Activated CD8-positive, alpha-beta memory T cell treated with anti-CD3 and anti-CD28 coated beads for 48 hours (primary cell): ENCODE results near the gene PCBP2.
"Not testable (repeated sequence)": the region's sequence is repeated elsewhere in the genome, so short reads cannot be mapped to it uniquely, and the experiment has no call there.

ENCODE experiments used
- DNase-seq, 3 experiments: peaks; one replicate each; pipeline ENCODE4 v3.0.0-alpha.2; 2020; ENCODE audit warnings: low read depth in 2 of 3, low spot score in 2 of 3

PCBP2 gene

DNA sequence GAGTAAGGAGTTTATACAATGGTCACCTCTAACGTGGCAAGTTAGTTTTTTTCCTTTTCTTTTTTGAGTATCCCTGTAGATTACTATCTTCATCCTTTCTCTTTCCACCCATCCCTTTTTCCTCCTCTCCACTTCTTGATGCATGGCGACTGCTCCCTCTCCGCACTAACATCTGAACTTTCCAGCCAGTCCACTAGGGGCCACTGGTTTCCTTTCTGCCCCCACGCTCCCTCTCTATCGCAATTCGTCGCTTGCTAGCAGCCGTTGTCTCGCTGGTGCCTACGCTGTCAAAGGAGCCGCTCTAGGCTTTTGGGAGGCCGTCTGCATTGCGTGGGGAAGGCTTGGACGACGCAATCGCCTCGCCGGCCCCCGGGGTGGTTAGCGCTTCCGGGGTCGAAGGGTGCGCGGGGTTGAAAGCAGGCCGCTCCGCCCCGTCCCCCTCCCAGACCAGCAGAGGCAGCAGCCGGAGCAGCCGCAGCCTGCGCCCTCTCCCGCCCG lies at the start of gene PCBP2:
PCBP2 (plus strand) TSS at position 442 of the 498 bp plus-strand sequence. CDS start 2,699 bp downstream, outside the sequence.
- DNase-seq, result peak; percentile 80 to 97 (median 92)

DNA sequence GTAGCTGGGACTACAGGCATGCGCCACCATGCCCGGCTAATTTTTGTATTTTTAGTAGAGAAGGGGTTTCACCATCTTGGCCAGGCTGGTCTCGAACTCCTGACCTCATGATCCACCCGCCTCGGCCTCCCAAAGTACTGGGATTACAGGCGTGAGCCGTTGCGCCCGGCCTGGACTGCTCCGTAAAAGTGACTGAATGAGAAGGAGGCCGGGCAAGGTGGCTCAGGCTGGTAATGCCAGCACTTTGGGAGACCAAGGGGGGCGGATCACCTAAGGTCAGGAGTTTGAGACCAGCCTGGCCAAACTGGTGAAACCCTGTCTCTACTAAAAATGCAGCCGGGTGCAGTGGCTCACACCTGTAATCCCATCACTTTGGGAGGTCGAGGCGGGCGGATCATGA lies 49.6 kb upstream of the PCBP2 start:
- not testable (repeated sequence) for DNase-seq

DNA sequence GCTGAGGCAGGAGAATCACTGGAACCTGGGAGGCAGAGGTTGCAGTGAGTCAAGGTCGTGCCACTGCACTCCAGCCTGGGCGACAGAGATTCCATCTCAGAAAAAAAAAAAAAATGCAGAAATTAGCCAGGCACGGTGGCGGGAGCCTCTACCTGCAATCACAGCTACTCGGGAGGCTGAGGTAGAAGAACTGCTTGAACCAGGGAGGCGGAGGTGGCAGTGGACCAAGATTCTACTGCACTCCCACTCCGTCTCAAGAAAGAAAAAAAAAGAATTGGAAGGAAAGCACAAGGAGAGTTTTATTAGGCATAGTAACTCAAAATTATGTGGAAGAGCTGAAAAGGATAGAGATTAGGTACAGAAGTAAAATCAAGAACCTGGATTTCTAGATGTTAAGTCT lies 49.0 kb upstream of the PCBP2 start:
- DNase-seq, result no peak

DNA sequence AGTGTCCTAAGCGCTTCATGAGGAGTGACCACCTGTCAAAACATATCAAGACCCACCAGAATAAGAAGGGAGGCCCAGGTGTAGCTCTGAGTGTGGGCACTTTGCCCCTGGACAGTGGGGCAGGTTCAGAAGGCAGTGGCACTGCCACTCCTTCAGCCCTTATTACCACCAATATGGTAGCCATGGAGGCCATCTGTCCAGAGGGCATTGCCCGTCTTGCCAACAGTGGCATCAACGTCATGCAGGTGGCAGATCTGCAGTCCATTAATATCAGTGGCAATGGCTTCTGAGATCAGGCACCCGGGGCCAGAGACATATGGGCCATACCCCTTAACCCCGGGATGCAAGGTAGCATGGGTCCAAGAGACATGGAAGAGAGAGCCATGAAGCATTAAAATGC lies 41.0 kb upstream of the PCBP2 start:
- no peak for DNase-seq

DNA sequence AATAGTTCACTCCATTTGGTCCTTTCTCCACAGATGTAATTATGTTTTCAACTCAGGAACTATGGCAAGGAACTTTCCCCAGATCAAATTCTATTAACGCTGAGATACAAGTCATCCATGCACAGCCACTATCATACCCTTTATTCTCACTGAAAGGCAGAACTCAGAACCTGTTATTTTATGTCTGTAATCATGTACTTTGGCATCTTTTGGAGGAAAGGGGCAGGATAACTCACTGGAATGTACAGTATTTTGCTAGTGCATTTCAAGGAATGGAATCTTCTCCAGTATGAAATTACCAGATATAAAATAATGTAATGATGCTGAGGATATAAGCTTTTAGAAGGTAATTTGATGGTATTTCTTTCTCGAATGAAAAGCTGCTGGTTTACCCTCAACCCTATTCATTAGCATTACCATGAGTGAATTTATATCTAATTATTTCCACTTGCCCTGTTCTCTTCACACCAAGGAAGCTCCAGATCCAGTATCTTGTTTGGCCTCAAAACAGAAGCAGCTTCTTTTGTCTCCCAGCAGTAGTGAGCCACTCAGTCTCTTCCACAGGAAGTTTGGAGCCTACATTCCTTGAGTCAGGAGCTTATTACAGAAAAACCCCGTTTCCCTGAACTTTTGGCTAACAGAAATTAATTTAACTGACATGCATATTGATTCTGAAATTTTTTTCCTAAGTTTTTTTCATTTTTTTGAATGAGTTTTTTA lies 38.3 kb upstream of the PCBP2 start:
- no peak for DNase-seq

DNA sequence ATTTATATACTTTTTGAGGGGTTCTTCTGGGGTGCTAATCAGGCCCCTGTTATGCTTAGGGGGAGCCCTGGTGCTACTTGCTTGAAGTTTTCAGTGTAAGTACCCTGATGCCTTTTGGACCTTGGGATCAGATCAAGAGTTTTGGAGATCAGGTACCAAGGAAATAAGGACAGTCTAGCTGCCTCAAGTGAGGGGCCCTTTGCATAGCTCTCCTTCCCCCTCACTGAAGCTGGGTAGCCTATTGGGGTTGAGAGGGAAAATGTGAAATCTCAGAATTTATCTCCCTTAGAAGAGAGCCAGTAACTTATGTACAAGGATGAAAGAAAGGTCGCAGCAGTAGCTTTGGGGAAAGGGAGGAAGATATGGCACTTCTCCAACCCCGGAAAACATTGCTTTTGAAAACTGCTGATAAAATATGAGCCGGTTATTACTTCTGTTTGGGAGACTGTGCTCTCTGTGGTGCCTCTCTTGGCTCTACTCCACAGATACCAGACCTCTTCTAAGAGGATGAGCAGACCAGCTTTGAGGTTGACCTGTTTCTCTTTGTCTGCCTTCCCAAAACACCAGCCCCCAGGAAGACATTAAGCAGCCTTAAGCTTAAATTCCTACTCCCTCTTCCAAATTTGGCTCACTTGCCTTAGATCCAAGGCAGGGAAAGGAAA lies 37.0 kb upstream of the PCBP2 start:
- DNase-seq, result no peak

DNA sequence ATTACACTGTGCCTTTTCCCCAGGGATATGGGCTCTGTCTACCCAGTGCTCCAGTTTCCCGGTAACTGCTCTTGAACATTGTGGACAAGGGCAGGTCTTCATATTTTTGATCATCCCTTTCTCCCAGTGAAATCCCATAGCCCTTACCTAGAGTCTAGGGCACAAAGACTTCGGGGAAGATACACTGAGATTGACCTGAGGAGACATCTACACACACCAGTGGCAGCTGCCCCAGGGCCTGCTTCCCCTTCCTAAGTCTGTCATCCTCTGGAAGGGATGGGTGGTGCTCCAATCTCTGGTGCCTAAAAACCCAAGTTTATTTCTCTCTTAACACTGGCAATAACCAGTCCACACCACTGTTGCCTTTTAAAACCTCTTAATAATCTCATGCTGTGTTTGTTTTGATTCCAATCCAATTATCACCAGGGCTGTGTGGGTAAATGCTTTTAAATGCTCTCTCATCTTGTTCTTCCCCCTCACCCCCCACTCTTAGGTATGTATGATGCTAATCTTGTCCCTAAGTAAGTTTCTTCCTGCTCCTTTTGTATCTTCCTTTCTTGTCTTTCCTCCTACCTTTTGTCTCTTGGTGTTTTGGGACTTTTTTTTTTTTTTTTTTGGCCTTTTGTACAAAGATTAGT lies 36.0 kb upstream of the PCBP2 start:
- not testable (repeated sequence) for DNase-seq

DNA sequence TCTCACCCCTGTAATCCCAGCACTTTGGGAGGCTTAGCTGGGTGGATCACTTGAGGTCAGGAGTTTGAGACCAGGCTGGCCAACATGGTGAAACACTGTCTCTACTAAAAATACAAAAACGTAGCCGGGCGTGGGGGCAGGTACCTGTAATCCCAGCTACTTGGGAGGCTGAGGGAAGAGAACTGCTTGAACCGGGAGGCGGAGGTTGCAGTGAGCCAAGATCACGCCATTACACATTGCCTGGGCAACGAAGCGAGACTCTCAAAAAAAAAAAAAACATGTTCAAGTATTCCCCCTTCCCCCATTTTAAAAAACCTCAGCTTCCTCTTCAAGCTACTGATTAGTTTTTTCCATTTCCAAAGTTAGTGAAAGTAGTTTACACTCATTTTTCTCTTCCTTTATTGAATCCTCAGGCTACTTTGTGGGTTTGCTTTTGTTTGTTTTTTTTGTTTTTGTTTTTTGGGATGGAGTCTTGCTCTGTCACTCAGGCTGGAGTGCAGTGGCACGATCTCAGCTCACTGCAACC lies 34.5 kb upstream of the PCBP2 start:
- not testable (repeated sequence) for DNase-seq

DNA sequence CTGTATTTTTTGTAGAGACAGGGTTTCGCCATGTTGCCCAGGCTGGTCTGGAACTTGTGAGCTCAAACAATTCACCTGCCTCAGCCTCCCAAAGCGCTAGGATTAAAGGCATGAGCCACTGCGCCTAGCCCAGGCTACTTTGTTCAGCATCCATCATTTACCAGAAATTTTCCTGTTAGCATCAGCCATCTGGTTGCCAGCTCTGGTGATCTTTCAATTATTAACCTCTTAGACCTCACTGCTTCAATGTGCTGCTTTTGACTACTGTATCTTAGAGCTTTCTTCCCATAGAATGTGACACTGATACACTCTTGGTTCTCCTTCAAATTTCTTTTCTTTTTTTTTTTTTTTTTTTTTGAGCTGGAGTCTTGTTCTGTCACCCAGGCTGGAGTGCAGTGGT lies 33.7 kb upstream of the PCBP2 start:
- no peak for DNase-seq

DNA sequence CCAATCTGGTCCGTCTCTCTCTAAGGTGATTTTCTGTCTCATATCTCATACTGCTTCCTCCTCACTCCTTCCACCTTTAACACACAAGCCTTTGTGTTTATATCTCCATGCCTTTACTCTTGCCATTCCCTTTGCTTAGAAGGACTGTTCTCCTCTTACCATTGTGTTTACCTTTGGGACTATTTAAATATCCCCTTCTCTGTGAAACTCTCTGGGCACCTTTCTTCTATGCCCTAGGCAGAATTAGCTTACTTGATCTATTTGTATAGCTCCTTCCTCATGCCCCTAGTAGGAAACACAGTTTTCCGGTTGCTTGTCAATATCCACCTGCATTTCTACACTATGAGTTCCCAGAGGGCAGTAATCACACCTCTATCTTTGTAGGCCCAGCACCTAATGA lies 32.1 kb upstream of the PCBP2 start:
- DNase-seq, result no peak

DNA sequence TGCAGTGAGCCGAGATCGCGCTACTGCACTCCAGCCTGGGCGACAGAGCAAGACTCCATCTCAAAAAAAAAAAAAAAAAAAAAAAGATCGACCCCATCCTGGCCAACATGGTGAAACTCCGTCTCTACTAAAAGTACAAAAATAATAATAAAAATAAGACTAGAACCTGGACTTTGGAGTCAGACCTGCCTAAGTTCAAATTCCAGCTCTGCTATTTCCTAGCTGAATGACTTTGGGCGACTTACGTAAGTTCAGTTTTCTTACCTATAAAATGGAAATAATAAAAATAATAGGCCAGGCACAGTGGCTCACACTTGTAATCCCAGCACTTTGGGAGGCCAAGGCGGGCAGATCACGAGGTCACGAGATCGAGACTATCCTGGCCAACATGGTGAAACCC lies 29.7 kb upstream of the PCBP2 start:
- not testable (repeated sequence) for DNase-seq

DNA sequence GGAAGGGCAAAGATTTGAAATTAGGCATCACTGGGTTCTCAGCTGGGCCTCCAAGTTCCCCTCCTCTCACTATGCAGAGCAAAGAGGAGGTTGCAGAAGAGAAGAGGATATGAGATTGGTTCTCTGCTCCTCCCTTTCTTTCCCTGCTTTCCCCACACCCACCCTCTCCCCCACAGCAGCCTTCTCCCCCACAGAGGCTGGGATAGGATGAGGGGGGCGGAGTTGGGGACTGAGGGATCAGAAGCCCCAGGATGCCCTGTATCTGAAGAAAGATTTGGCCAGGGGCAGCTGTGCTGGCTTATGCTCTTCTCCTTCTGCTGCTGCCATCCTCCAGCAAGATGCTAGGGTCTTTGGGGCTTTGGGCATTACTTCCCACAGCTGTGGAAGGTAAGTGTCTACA lies 28.3 kb upstream of the PCBP2 start, which contains the start of gene AMHR2:
AMHR2 (plus strand) TSS at position 259 of the 400 bp plus-strand sequence; CDS start at position 339, 80 bp downstream.
- no peak for DNase-seq

DNA sequence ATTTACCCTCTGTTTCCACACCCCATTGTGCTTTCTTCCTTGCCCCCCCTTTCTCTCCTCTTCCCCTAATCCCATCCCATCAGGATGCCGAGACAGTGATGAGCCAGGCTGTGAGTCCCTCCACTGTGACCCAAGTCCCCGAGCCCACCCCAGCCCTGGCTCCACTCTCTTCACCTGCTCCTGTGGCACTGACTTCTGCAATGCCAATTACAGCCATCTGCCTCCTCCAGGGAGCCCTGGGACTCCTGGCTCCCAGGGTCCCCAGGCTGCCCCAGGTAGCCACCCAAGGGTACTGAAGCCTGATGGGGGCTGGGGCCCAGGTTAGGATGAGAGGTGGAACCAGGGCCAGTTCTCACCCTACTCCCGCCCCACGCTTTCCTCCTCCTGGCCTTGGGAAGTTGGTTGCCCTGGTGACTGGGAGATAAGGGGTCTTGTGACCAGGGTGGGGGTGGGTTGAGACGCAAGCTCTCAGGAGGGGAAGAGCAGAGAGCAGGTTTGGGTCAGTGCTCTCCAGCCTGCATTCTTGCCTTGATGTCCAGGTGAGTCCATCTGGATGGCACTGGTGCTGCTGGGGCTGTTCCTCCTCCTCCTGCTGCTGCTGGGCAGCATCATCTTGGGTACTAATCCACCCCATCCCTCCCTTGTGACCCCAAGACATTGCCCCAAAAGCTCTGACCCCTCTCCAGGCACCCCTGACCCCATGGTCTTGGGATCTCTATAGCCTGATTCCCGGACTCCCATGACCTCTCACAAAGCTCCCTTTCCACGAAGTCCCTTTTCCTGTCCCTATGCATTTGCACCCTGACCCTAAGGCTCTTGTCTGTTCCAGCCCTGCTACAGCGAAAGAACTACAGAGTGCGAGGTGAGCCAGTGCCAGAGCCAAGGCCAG lies 27.0 kb upstream of the PCBP2 start:
- no peak for DNase-seq

DNA sequence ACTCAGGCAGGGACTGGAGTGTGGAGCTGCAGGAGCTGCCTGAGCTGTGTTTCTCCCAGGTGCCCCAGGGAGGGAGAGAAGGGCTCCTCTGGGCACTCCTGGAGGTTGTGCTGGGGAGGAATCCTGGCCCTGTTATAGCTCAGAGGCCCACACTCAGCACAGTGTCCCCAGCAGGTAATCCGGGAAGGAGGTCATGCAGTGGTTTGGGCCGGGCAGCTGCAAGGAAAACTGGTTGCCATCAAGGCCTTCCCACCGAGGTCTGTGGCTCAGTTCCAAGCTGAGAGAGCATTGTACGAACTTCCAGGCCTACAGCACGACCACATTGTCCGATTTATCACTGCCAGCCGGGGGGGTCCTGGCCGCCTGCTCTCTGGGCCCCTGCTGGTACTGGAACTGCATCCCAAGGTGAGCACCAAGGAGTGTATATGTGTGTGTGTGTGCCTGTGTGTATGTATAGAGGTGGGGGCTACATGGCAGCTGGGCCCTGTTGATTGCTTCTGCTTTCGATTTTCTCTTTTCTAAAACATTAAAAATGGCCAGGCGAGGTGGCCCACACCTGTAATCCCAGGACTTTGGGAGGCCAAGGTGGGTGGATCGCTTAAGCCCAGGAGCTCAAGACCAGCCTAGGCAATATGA lies 26.3 kb upstream of the PCBP2 start:
- no peak for DNase-seq

DNA sequence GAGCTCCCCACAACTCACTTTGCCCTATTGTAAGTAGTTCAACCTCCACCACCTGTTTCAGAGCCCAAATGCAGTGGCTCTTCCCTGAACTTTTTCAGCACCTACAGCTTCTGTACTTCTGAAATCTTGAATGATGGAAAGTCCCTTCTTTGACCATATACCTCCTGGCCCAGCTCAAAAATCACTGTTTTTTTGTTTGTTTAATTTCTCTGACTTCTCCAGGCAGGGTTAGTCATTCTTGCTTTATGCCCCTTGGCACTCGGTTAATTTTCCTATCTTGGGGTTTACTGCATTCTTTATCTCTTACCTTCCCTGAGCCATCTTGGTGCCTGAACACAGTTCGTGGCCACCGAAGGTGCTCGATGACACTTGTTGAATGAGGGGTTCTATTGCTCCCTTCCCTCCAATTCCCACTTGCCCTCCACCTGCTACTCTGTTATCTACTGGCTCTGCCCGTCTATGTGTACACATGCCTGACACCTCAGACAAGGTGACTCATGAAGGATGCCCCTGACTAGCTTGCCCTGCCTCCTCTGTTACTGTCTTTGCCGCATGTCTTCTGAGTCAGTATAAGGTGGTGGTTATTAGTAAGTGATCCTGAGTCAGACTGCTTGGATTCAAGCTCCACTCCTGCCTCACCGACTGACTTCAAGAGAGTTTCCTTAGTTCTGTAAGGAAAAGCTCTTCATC lies 23.9 kb upstream of the PCBP2 start:
- DNase-seq, result no peak

DNA sequence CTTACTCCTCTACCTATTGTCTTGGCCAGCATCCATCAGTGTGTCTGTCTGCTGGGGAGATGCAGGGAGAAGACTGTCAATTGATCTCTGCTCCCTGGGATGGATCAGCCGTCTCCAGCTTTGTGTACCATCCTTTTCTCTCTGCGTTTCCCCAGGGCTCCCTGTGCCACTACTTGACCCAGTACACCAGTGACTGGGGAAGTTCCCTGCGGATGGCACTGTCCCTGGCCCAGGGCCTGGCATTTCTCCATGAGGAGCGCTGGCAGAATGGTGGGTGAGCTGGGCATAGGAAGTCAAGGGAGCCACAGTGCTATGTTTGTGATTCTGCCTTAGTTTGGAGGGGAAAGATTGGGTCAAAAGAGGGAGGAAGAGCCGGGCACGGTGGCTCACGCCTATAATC lies 23.2 kb upstream of the PCBP2 start:
- no peak for DNase-seq

DNA sequence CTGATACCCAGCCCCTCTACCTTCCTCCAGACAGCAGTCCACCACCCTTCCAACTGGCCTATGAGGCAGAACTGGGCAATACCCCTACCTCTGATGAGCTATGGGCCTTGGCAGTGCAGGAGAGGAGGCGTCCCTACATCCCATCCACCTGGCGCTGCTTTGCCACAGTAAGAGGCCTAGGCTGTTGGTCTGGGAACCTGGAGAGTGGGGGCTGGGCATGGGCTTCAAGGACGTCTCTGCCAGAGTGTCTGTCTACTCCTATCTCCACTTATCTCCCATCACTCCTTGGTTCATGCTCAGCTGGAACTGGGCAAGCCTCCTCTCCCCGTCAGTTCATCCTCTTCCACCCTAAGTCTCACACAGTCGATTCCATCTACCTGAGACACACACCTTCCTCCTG lies 21.8 kb upstream of the PCBP2 start:
- no peak for DNase-seq

DNA sequence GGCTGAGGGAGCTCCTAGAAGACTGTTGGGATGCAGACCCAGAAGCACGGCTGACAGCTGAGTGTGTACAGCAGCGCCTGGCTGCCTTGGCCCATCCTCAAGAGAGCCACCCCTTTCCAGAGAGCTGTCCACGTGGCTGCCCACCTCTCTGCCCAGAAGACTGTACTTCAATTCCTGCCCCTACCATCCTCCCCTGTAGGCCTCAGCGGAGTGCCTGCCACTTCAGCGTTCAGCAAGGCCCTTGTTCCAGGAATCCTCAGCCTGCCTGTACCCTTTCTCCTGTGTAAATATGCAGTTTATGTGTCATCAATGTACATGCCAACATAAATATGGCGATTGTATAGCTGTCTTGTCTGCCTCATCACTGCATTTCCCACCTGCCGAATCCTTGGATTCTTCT lies 20.7 kb upstream of the PCBP2 start:
- no peak for DNase-seq

DNA sequence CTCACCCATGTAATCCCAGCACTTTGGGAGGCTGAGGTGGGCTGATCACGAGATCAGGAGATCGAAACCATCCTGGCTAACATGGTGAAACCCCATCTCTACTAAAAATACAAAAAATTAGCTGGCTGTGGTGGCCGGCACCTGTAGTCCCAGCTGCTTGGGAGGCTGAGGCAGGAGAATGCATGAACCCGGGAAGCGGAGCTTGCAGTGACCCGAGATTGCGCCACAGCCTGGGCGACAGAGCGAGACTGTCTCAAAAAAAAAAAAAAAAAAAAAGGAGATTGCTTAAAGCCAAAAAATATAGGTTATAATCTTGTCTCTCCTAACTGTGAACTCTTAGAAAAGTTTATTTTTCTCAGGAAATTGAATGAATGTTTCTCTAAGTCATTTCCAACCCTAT lies 16.6 kb upstream of the PCBP2 start:
- DNase-seq, result not testable (repeated sequence)

DNA sequence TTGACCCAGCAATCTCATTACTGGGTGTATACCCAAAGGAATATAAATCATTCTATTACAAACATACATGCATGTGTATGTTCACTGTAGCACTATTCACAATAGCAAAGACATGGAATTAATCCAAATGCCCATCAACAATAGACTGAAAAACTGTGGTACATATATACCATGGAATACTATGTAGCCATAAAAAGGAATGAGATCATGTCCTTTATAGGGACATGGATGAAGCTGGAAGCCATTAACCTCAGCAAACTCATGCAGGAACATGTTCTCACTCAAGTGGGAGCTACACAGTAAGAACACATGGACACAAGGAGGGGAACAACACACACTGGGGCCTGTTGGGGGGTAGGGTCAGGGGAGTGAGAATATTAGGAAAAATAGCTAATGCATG lies 12.3 kb upstream of the PCBP2 start:
- not testable (repeated sequence) for DNase-seq
